ENCODE data around the gene ALOX12. TPM values are rescaled to one million over a fixed set of nuclear protein-coding genes. Genes with fewer than 3 reads are reported as not detected.
"Not testable (repeated sequence)": the region's sequence is repeated elsewhere in the genome, so short reads cannot be mapped to it uniquely, and the experiment has no call there.

ALOX12 gene
- total RNA-seq, 2 experiments from 2014 or later = not detected

GRCh38 chr17:6985266-6985665 lies 10.6 kb upstream of the ALOX12 start:
- no peak overlapping the region for H3K27ac Mint-ChIP-seq
- no peaks in the 10 kb centered on the region for H3K36me3 Mint-ChIP-seq (ENCODE audit: low read depth)
- Histone ChIP-seq H3K4me3 (ENCODE audit: low read length) (no peak overlapping the region), H3K27me3 (ENCODE audit: control insufficient read depth in 1 of 2, insufficient read depth in 2 of 2, low read length in 2 of 2) (no peaks in the 10 kb centered on the region), H3K9me3 (ENCODE audit: control insufficient read depth in 1 of 2, insufficient read depth in 1 of 2, low read length in 2 of 2) (peaks cover 0 to 2% of the 10 kb centered on the region in 2 experiments), H3K27ac (ENCODE audit: low read depth in 1 of 2, low read length in 2 of 2) (no peak overlapping the region), H3K4me1 (ENCODE audit: insufficient read depth, low read length) (peaks cover 8% of the 10 kb centered on the region), H3K36me3 (ENCODE audit: insufficient read depth, low read length) (no peaks in the 10 kb centered on the region)
- no peak for ATAC-seq (ENCODE audit: poor library complexity)
- POLR2A ChIA-PET = no interaction called here
- intact Hi-C loops (cut with DNase I, micrococcal nuclease) = no loop called here
- H3K27me3 Mint-ChIP-seq = no peaks in the 10 kb centered on the region
- CTCF ChIA-PET = interaction anchor here (0.9 kb wide), 1 partner anchor 19 kb away, joined by 3 read pairs; no protein-coding TSS in a partner anchor
- H3K9me3 Mint-ChIP-seq = no peaks in the 10 kb centered on the region
- no peak for DNase-seq
- TF ChIP-seq, protein P1, sequence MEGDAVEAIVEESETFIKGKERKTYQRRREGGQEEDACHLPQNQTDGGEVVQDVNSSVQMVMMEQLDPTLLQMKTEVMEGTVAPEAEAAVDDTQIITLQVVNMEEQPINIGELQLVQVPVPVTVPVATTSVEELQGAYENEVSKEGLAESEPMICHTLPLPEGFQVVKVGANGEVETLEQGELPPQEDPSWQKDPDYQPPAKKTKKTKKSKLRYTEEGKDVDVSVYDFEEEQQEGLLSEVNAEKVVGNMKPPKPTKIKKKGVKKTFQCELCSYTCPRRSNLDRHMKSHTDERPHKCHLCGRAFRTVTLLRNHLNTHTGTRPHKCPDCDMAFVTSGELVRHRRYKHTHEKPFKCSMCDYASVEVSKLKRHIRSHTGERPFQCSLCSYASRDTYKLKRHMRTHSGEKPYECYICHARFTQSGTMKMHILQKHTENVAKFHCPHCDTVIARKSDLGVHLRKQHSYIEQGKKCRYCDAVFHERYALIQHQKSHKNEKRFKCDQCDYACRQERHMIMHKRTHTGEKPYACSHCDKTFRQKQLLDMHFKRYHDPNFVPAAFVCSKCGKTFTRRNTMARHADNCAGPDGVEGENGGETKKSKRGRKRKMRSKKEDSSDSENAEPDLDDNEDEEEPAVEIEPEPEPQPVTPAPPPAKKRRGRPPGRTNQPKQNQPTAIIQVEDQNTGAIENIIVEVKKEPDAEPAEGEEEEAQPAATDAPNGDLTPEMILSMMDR (IDR thresholded peaks at IDR 0.05) = no peak
- no peak overlapping the region for H3K4me3 Mint-ChIP-seq
- peaks cover 9% of the 10 kb centered on the region for H3K4me1 Mint-ChIP-seq (ENCODE audit: low read depth)

- Mint-ChIP-seq H3K9me3 (no peaks in the 10 kb centered on the region), H3K36me3 (ENCODE audit: low read depth) (no peaks in the 10 kb centered on the region)
Measured at GRCh38 chr17:6986676-6987075, 9.2 kb upstream of the ALOX12 start.

GRCh38 chr17:6989779-6990178 lies 6.1 kb upstream of the ALOX12 start:
- H3K36me3 Mint-ChIP-seq (ENCODE audit: low read depth) = peaks cover 7% of the 10 kb centered on the region
- no peaks in the 10 kb centered on the region for H3K27me3 ChIP-seq (ENCODE audit: control insufficient read depth in 1 of 2, insufficient read depth in 2 of 2, low read length in 2 of 2)

More at GRCh38 chr17:6986676-6987075, 9.2 kb upstream of the ALOX12 start:
- intact Hi-C loops (cut with DNase I, micrococcal nuclease) = no loop called here
- Histone ChIP-seq H3K4me3 (ENCODE audit: low read length) (no peak overlapping the region), H3K4me1 (ENCODE audit: insufficient read depth, low read length) (no peaks in the 10 kb centered on the region), H3K36me3 (ENCODE audit: insufficient read depth, low read length) (no peaks in the 10 kb centered on the region), H3K9me3 (ENCODE audit: control insufficient read depth in 1 of 2, insufficient read depth in 1 of 2, low read length in 2 of 2) (no peaks in the 10 kb centered on the region), H3K27ac (ENCODE audit: low read depth in 1 of 2, low read length in 2 of 2) (no peak overlapping the region), H3K27me3 (ENCODE audit: control insufficient read depth in 1 of 2, insufficient read depth in 2 of 2, low read length in 2 of 2) (no peaks in the 10 kb centered on the region)
- TF ChIP-seq, protein P1 (IDR thresholded peaks at IDR 0.05) = no peak
- ChIA-PET POLR2A (no interaction called here), CTCF (no interaction called here)
- DNase-seq = no peak
- Mint-ChIP-seq H3K4me1 (ENCODE audit: low read depth) (peaks cover 6% of the 10 kb centered on the region), H3K27me3 (no peaks in the 10 kb centered on the region), H3K27ac (no peak overlapping the region), H3K4me3 (no peak overlapping the region)
- no peak for ATAC-seq (ENCODE audit: poor library complexity)

GRCh38 chr17:6993613-6994056 lies 2.2 kb upstream of the ALOX12 start:
- Mint-ChIP-seq H3K27ac (peak overlapping the region; percentile 60), H3K36me3 (ENCODE audit: low read depth) (peaks cover 27% of the 10 kb centered on the region)
- H3K36me3 ChIP-seq (ENCODE audit: insufficient read depth, low read length) = peaks cover 18% of the 10 kb centered on the region
- H3K4me1 Mint-ChIP-seq (ENCODE audit: low read depth); ATAC-seq (ENCODE audit: poor library complexity); H3K4me1 ChIP-seq (ENCODE audit: insufficient read depth, low read length); H3K9me3 ChIP-seq (ENCODE audit: control insufficient read depth in 1 of 2, insufficient read depth in 1 of 2, low read length in 2 of 2); DNase-seq; H3K27me3 ChIP-seq (ENCODE audit: control insufficient read depth in 1 of 2, insufficient read depth in 2 of 2, low read length in 2 of 2); intact Hi-C loops (cut with DNase I, micrococcal nuclease); H3K9me3 Mint-ChIP-seq; H3K4me3 ChIP-seq (ENCODE audit: low read length); H3K27me3 Mint-ChIP-seq; POLR2A ChIA-PET; H3K4me3 Mint-ChIP-seq; H3K27ac ChIP-seq (ENCODE audit: low read depth in 1 of 2, low read length in 2 of 2): not testable (repeated sequence)
- CTCF ChIA-PET = interaction anchor here (0.9 to 1.6 kb wide), 2 partner anchors 11 to 52 kb away, joined by 3 read pairs; no protein-coding TSS in a partner anchor

More at GRCh38 chr17:6989779-6990178, 6.1 kb upstream of the ALOX12 start:
- ChIA-PET POLR2A (no interaction called here), CTCF (no interaction called here)
- Histone ChIP-seq H3K27ac (ENCODE audit: low read depth in 1 of 2, low read length in 2 of 2) (no peak overlapping the region), H3K4me3 (ENCODE audit: low read length) (no peak overlapping the region), H3K36me3 (ENCODE audit: insufficient read depth, low read length) (no peaks in the 10 kb centered on the region), H3K4me1 (ENCODE audit: insufficient read depth, low read length) (no peaks in the 10 kb centered on the region), H3K9me3 (ENCODE audit: control insufficient read depth in 1 of 2, insufficient read depth in 1 of 2, low read length in 2 of 2) (no peaks in the 10 kb centered on the region)
- TF ChIP-seq, protein P1 (IDR thresholded peaks at IDR 0.05) = no peak
- H3K27ac Mint-ChIP-seq = no peak overlapping the region
- H3K4me3 Mint-ChIP-seq = no peak overlapping the region
- no peaks in the 10 kb centered on the region for H3K9me3 Mint-ChIP-seq
- H3K27me3 Mint-ChIP-seq = no peaks in the 10 kb centered on the region
- DNase-seq (no peak), ATAC-seq (ENCODE audit: poor library complexity) (no peak)
- H3K4me1 Mint-ChIP-seq (ENCODE audit: low read depth) = no peaks in the 10 kb centered on the region
- intact Hi-C loops (cut with DNase I, micrococcal nuclease) = no loop called here
